H1 (cell line): ENCODE data around the gene GREB1. TPM values are rescaled to one million over a fixed set of nuclear protein-coding genes. Genes with fewer than 3 reads are reported as not detected.

ENCODE experiments used
- CTCF ChIA-PET: fragments of 300-600 bp; sonication (Branson Sonifier 250); formaldehyde crosslinking; loops from one replicate; lab custom pipeline; 2021; ENCODE audit not compliant: partially characterized antibody; lab: Charles Lee
- POLR2A ChIA-PET: fragments of 300-600 bp; sonication (Branson Sonifier 250); formaldehyde crosslinking; loops from one replicate; lab custom pipeline; 2021; ENCODE audit warnings: inconsistent platforms; ENCODE audit not compliant: partially characterized antibody; lab: Charles Lee
- DNase-seq, 2 experiments: peaks; one replicate each; pipeline versions ENCODE4 v3.0.0 to v3.0.0-alpha.2; 2010 to 2022; ENCODE audit warnings: low spot score in 2 of 2, low read depth in 1 of 2, mixed read lengths in 1 of 2
- FAIRE-seq: peaks from 2 replicates; lab custom pipeline; 2011; peaks lifted over from hg19 to GRCh38; lab: Jason Lieb, UNC
- H2AFZ ChIP-seq: 2 replicates; pipeline ENCODE4 v1.8.1; 2012; ENCODE audit warnings: low read length, inconsistent platforms
- H2AK5ac ChIP-seq: 2 replicates; pipeline ENCODE4 v1.6.1; 2013; ENCODE audit warnings: low read depth, low read length
- H2BK120ac ChIP-seq: replicated peaks from 2 replicates; pipeline ENCODE3; 2013; ENCODE audit warnings: low read depth, low read length, inconsistent platforms
- H2BK12ac ChIP-seq: 2 replicates; pipeline ENCODE4 v1.6.1; 2013; ENCODE audit warnings: low read depth, low read length
- H2BK15ac ChIP-seq: 2 replicates; pipeline ENCODE4 v1.6.1; 2013; ENCODE audit warnings: low read length
- H2BK20ac ChIP-seq: 2 replicates; pipeline ENCODE4 v1.6.1; 2013; ENCODE audit warnings: low read length
- H2BK5ac ChIP-seq: 2 replicates; pipeline ENCODE4 v1.6.1; 2013; ENCODE audit warnings: low read depth, low read length
- H3K14ac ChIP-seq: 2 replicates; pipeline ENCODE4 v1.6.1; 2013; ENCODE audit warnings: inconsistent platforms; ENCODE audit not compliant: insufficient read length
- H3K18ac ChIP-seq: 2 replicates; pipeline ENCODE4 v1.6.1; 2013; ENCODE audit warnings: low read length; ENCODE audit errors: extremely low read depth
- H3K23ac ChIP-seq: 2 replicates; pipeline ENCODE4 v1.6.1; 2013; ENCODE audit warnings: inconsistent platforms; ENCODE audit not compliant: insufficient read length
- H3K23me2 ChIP-seq: 2 replicates; pipeline ENCODE4 v1.6.1; 2013; ENCODE audit warnings: low read depth, low read length
- H3K27ac ChIP-seq: 2 replicates; pipeline ENCODE4 v1.6.1; 2011; ENCODE audit warnings: low read depth, low read length, inconsistent platforms
- H3K27me3 ChIP-seq, 4 experiments: replicated peaks in 1 of 4; 1 replicate in 1 of 4; 2 replicates in 3 of 4; pipeline versions ENCODE4 v1.6.1 to v1.8.1; 2011 to 2013; ENCODE audit warnings: low read length in 3 of 4, mild to moderate bottlenecking in 3 of 4, inconsistent platforms in 2 of 4, mixed read lengths in 2 of 4, moderate library complexity in 1 of 4; ENCODE audit not compliant: control insufficient read depth in 3 of 4, insufficient read depth in 3 of 4; ENCODE audit errors: extremely low read depth in 1 of 4
- H3K36me3 ChIP-seq, 4 experiments: 2 replicates each; pipeline versions ENCODE4 v1.6.1 to v1.8.1; 2011 to 2013; ENCODE audit warnings: mild to moderate bottlenecking in 4 of 4, low read length in 3 of 4, moderate library complexity in 2 of 4, control low read depth in 1 of 4, inconsistent platforms in 1 of 4; ENCODE audit not compliant: insufficient read depth in 4 of 4, control insufficient read depth in 2 of 4
- H3K4ac ChIP-seq: replicated peaks from 2 replicates; pipeline ENCODE3; 2013; ENCODE audit warnings: low read length, low read depth, mixed read lengths, inconsistent platforms; ENCODE audit not compliant: insufficient read length
- H3K4me1 ChIP-seq, 4 experiments: replicated peaks in 1 of 4; 1 replicate in 1 of 4; 2 replicates in 3 of 4; pipeline versions ENCODE4 v1.6.1 to v1.8.1; 2011 to 2013; ENCODE audit warnings: low read length in 3 of 4, inconsistent platforms in 2 of 4, mixed read lengths in 1 of 4; ENCODE audit not compliant: insufficient read depth in 4 of 4, control insufficient read depth in 3 of 4
- H3K4me2 ChIP-seq, 2 experiments: 2 replicates each; pipeline versions ENCODE4 v1.6.1 to v1.8.1; 2011 to 2013; ENCODE audit warnings: low read depth in 2 of 2, low read length in 2 of 2, control low read depth in 1 of 2, inconsistent platforms in 1 of 2, mild to moderate bottlenecking in 1 of 2; ENCODE audit not compliant: insufficient read depth in 1 of 2
- H3K4me3 ChIP-seq, 4 experiments: fragments of 200-600, 300-600 bp in 1 of 4; sonication (generic), shearing (Covaris generic), sonication (Bioruptor Twin) in 1 of 4; 2 replicates each; pipeline versions ENCODE4 v1.5.1 to v1.8.1; 2011 to 2016; ENCODE audit warnings: low read length in 4 of 4, low read depth in 3 of 4, control low read depth in 2 of 4, inconsistent platforms in 2 of 4, mild to moderate bottlenecking in 2 of 4, mixed read lengths in 1 of 4, moderate library complexity in 1 of 4; ENCODE audit not compliant: insufficient read depth in 2 of 4; ENCODE audit errors: extremely low read depth in 1 of 4
- H3K56ac ChIP-seq: replicated peaks from 2 replicates; pipeline ENCODE3; 2013; ENCODE audit warnings: low read depth, mild to moderate bottlenecking, mixed read lengths, low read length, inconsistent platforms; ENCODE audit not compliant: insufficient read length
- H3K79me1 ChIP-seq: 2 replicates; pipeline ENCODE4 v1.6.1; 2013; ENCODE audit warnings: low read depth, low read length, control low read depth
- H3K79me2 ChIP-seq, 2 experiments: 2 replicates each; pipeline versions ENCODE4 v1.6.1 to v1.8.1; 2012 to 2013; ENCODE audit warnings: low read length in 2 of 2, mild to moderate bottlenecking in 2 of 2, inconsistent platforms in 1 of 2; ENCODE audit not compliant: insufficient read depth in 2 of 2, control insufficient read depth in 1 of 2
- H3K9ac ChIP-seq, 4 experiments: replicated peaks in 1 of 4; 1 replicate in 1 of 4; 2 replicates in 3 of 4; pipeline versions ENCODE4 v1.6.1 to v1.8.1; 2011 to 2013; ENCODE audit warnings: low read depth in 3 of 4, low read length in 3 of 4, control low read depth in 2 of 4, mild to moderate bottlenecking in 2 of 4, moderate library complexity in 2 of 4, inconsistent platforms in 1 of 4; ENCODE audit errors: extremely low read depth in 1 of 4
- H3K9me3 ChIP-seq, 2 experiments: 2 replicates each; pipeline versions ENCODE4 v1.6.1 to v1.8.1; 2012 to 2013; ENCODE audit warnings: mild to moderate bottlenecking in 2 of 2, moderate library complexity in 2 of 2, control low read depth in 1 of 2, inconsistent platforms in 1 of 2, low read depth in 1 of 2, low read length in 1 of 2, mixed read lengths in 1 of 2; ENCODE audit not compliant: insufficient read depth in 2 of 2
- H4K20me1 ChIP-seq, 2 experiments: replicated peaks in 1 of 2; 2 replicates each; pipeline versions ENCODE3 to v1.8.1; 2011 to 2013; ENCODE audit warnings: inconsistent platforms in 2 of 2, low read length in 2 of 2, mild to moderate bottlenecking in 1 of 2; ENCODE audit not compliant: insufficient read depth in 2 of 2, control insufficient read depth in 1 of 2
- H4K5ac ChIP-seq: 2 replicates; pipeline ENCODE4 v1.6.1; 2013; ENCODE audit warnings: low read length, low read depth, mixed read lengths, inconsistent platforms; ENCODE audit not compliant: insufficient read length
- H4K8ac ChIP-seq: 2 replicates; pipeline ENCODE4 v1.8.0; 2013; ENCODE audit warnings: mild to moderate bottlenecking, moderate library complexity, low read length, inconsistent platforms; ENCODE audit not compliant: insufficient read depth; ENCODE audit errors: extremely low read depth
- H4K91ac ChIP-seq: replicated peaks from 2 replicates; pipeline ENCODE3; 2013; ENCODE audit warnings: low read length, mixed read lengths, inconsistent platforms; ENCODE audit not compliant: insufficient read length
- ASH2L ChIP-seq: fragments of 200-600, 300-600 bp; sonication (generic); IDR thresholded peaks from one replicate; pipeline ENCODE4 v1.7.1; 2017; ENCODE audit warnings: low read length
- CEBPB ChIP-seq: IDR thresholded peaks from 2 replicates; pipeline ENCODE4 v1.6.1; 2012; ENCODE audit warnings: low read depth, low read length
- CHD2 ChIP-seq: IDR thresholded peaks from 2 replicates; pipeline ENCODE4 v1.6.1; 2012; ENCODE audit warnings: low read length, improper control_type of control experiment
- CREB1 ChIP-seq: IDR thresholded peaks from 2 replicates; pipeline ENCODE4 v1.6.1; 2012; ENCODE audit warnings: inconsistent platforms
- EP300 ChIP-seq, 2 experiments: IDR thresholded peaks; 1 replicate in 1 of 2; 2 replicates in 1 of 2; pipeline ENCODE4 v1.6.1; 2011 to 2012; ENCODE audit warnings: low read depth in 2 of 2, low read length in 2 of 2, mild to moderate bottlenecking in 2 of 2, borderline replicate concordance in 1 of 2, inconsistent platforms in 1 of 2, moderate library complexity in 1 of 2
- FOSL1 ChIP-seq: IDR thresholded peaks from 2 replicates; pipeline ENCODE4 v1.6.1; 2011; ENCODE audit warnings: mild to moderate bottlenecking, low read depth, low read length, moderate library complexity; ENCODE audit not compliant: insufficient read depth
- NRF1 ChIP-seq: IDR thresholded peaks from 2 replicates; pipeline ENCODE4 v1.6.1; 2011; ENCODE audit warnings: mild to moderate bottlenecking, low read depth, low read length, improper control_type of control experiment
- POU5F1 ChIP-seq: IDR thresholded peaks from 2 replicates; pipeline ENCODE4 v1.6.1; 2011; ENCODE audit warnings: low read depth, mild to moderate bottlenecking, low read length, moderate library complexity
- WGBS, 2 experiments: shearing (Covaris generic) in 1 of 2; methylation state at CpG; one replicate each; pipeline versions ENCODE4 v1.1.6 to v1.1.7; 2013 to 2015; ENCODE audit warnings: low lambda C conversion rate in 2 of 2, mixed read lengths in 2 of 2, inconsistent platforms in 1 of 2, low coverage in 1 of 2, missing lambda C conversion rate in 1 of 2; ENCODE audit not compliant: insufficient replicate concordance in 2 of 2, insufficient coverage in 1 of 2, insufficient read length in 1 of 2; ENCODE audit errors: extremely low coverage in 1 of 2, missing lambda C conversion rate in 1 of 2; 5-methylcytosine and 5-hydroxymethylcytosine counted together
- polyA plus RNA-seq, 7 experiments: library from polyadenylated mRNA; depleted of rRNA in 3 of 7; stranded (reverse) in 5 of 7; unstranded in 2 of 7; fragments of >200 nt in 5 of 7; fragments of 200-250 nt in 2 of 7; gene quantifications; 1 replicate in 5 of 7; 2 replicates in 1 of 7; 4 replicates in 1 of 7; pipeline versions ENCODE4 v1.2.1 to v1.2.3, GENCODE V29; 2011 to 2013; ENCODE audit warnings: missing spikeins in 2 of 7, mixed read lengths in 2 of 7
- total RNA-seq: library from RNA; stranded (reverse); fragmentation: NEBNext Ultra II Directional; extraction: Animal tissue kit (Norgen Biotek cat#: 25700); gene quantifications from 2 replicates; pipeline ENCODE4 v1.2.1, GENCODE V29; 2021
- TF ChIP-seq, protein P1 (sequence below): IDR thresholded peaks from 2 replicates; pipeline ENCODE4 v1.6.1; 2011; ENCODE audit warnings: low read depth, mild to moderate bottlenecking, low read length; ENCODE audit not compliant: insufficient read depth

Gene GREB1
- total and polyA plus RNA-seq, 2 of the 8 experiments (the other 6 are each of a cell fraction or from before 2014, with no cell fraction given): 7.9 to 43.4 TPM

DNA sequence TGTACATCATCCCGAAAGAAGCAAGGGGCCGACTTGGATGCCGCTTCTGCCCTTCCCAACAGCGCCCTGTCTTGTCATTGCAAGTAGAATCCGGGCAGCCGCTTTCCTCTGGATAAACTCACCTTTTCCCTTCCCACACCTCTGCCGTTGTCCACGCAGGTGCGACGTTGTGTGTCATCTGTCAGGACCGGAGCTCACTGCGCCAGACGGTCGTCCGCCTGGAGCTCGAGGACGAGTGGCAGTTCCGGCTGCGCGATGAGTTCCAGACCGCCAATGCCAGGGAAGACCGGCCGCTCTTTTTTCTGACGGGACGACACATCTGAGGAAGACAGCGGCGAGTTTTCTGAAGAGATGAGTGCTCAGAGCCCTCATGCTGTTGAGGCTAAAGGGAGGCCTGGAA, 106.3 kb downstream of the GREB1 start:
- DNase-seq (no peak), FAIRE-seq (no peak)
- no peak overlapping the region for H3K4me3 ChIP-seq
- H3K56ac ChIP-seq: no peak overlapping the region
- ChIA-PET POLR2A (interaction anchor here (0.9 kb wide), 1 partner anchor 20 kb away, joined by 6 read pairs; no protein-coding TSS in a partner anchor), CTCF (interaction anchor here (0.8 to 2.4 kb wide), 3 partner anchors 9 to 163 kb away, joined by 3 to 6 read pairs (median 3); no protein-coding TSS in a partner anchor)
- H3K18ac ChIP-seq: no peak overlapping the region
- H3K27me3 ChIP-seq: no peaks in the 10 kb centered on the region
- H3K23ac ChIP-seq: no peak overlapping the region
- no peak overlapping the region for H4K91ac ChIP-seq
- no peaks in the 10 kb centered on the region for H3K9me3 ChIP-seq
- TF ChIP-seq, protein P1, sequence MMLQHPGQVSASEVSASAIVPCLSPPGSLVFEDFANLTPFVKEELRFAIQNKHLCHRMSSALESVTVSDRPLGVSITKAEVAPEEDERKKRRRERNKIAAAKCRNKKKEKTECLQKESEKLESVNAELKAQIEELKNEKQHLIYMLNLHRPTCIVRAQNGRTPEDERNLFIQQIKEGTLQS: no peak
- no peak for TF ChIP-seq FOSL1
- no peak for TF ChIP-seq EP300 (IDR thresholded peaks at IDR 0.05; ENCODE audit: borderline replicate concordance in 1 of 2, low read depth in 2 of 2, low read length in 2 of 2)
- no peak for TF ChIP-seq CHD2
- no peak for TF ChIP-seq POU5F1
- no peak for TF ChIP-seq ASH2L
- TF ChIP-seq NRF1: no peak
- no peak for TF ChIP-seq CREB1
- no peak for TF ChIP-seq CEBPB
- H3K27ac ChIP-seq: no peak overlapping the region
- no peak overlapping the region for H2BK20ac ChIP-seq
- peaks cover 0 to 15% (median 10%) of the 10 kb centered on the region in 4 experiments; a peak in 3 of 8 replicates for H3K36me3 ChIP-seq
- no peak overlapping the region for H2AFZ ChIP-seq
- 94% methylated on average over 27 of the region's 27 CpGs; no CpG with 5 or more reads in 1 of the 2 experiments for WGBS, 2 experiments
- H2BK120ac ChIP-seq: no peak overlapping the region
- H2BK12ac ChIP-seq: no peak overlapping the region
- H4K8ac ChIP-seq: no peak overlapping the region
- H3K4ac ChIP-seq: no peak overlapping the region
- no peaks in the 10 kb centered on the region for H3K79me1 ChIP-seq
- no peak overlapping the region for H3K9ac ChIP-seq
- H2AK5ac ChIP-seq: no peak overlapping the region
- H3K4me1 ChIP-seq: no peaks in the 10 kb centered on the region
- no peak overlapping the region for H2BK5ac ChIP-seq
- H2BK15ac ChIP-seq: no peak overlapping the region
- H4K5ac ChIP-seq: no peak overlapping the region
- no peak overlapping the region for H3K4me2 ChIP-seq
- no peaks in the 10 kb centered on the region for H4K20me1 ChIP-seq
- no peaks in the 10 kb centered on the region; the same call in 1 of the 2 replicates for H3K23me2 ChIP-seq
- H3K14ac ChIP-seq: no peak overlapping the region
- H3K79me2 ChIP-seq: no peaks in the 10 kb centered on the region
